Neural progenitor cell (in vitro differentiated cells): ENCODE results near the gene ENOSF1. TPM values are rescaled to one million over a fixed set of nuclear protein-coding genes. Genes with fewer than 3 reads are reported as not detected.

ENCODE experiments used
- DNase-seq: peaks from one replicate; pipeline ENCODE4 v3.0.0-alpha.2; 2016; ENCODE audit warnings: low spot score
- H2AFZ ChIP-seq: fragments of 200-600 bp; sonication (generic); replicated peaks from 2 replicates; pipeline ENCODE4 v1.6.1; 2016; ENCODE audit warnings: antibody characterized with exemption
- H3F3A ChIP-seq: fragments of 200-600 bp; sonication (generic); 2 replicates; pipeline ENCODE4 v1.6.1; 2016; ENCODE audit warnings: antibody characterized with exemption, low read depth
- H3K27ac ChIP-seq: fragments of 200-600 bp; sonication (generic); 2 replicates; pipeline ENCODE4 v1.5.1; 2016; ENCODE audit warnings: mild to moderate bottlenecking
- H3K27me3 ChIP-seq: fragments of 200-600 bp; sonication (generic); 2 replicates; pipeline ENCODE4 v1.6.1; 2016; ENCODE audit warnings: mild to moderate bottlenecking, moderate library complexity
- H3K36me3 ChIP-seq: fragments of 200-600 bp; sonication (generic); 2 replicates; pipeline ENCODE4 v1.5.1; 2016
- H3K4me1 ChIP-seq: fragments of 200-600 bp; sonication (generic); 2 replicates; pipeline ENCODE4 v1.6.1; 2016; ENCODE audit warnings: mixed run types
- H3K4me2 ChIP-seq: fragments of 200-600 bp; sonication (generic); 2 replicates; pipeline ENCODE4 v1.6.1; 2016
- H3K4me3 ChIP-seq: fragments of 200-600 bp; sonication (generic); 2 replicates; pipeline ENCODE4 v1.5.1; 2016
- H3K79me2 ChIP-seq: fragments of 200-600 bp; sonication (generic); 2 replicates; pipeline ENCODE4 v1.6.1; 2016; ENCODE audit warnings: low read depth
- H3K9ac ChIP-seq: fragments of 200-600 bp; sonication (generic); 2 replicates; pipeline ENCODE4 v1.6.1; 2016
- H3K9me3 ChIP-seq: fragments of 200-600 bp; sonication (generic); 2 replicates; pipeline ENCODE4 v1.5.1; 2016; ENCODE audit warnings: low read depth
- H4K20me1 ChIP-seq: fragments of 200-600 bp; sonication (generic); 2 replicates; pipeline ENCODE4 v1.6.1; 2016; ENCODE audit warnings: low read depth
- H3K27ac Mint-ChIP-seq: 3 replicates; pipeline ENCODE4 v1.8.0; 2021; ENCODE audit warnings: mixed read lengths
- H3K27me3 Mint-ChIP-seq: 2 replicates; pipeline ENCODE4 v1.8.0; 2022; ENCODE audit warnings: low read depth, mild to moderate bottlenecking, inconsistent platforms, moderate library complexity, mixed read lengths; ENCODE audit not compliant: insufficient read depth
- H3K36me3 Mint-ChIP-seq: 3 replicates; pipeline ENCODE4 v1.8.0; 2021; ENCODE audit warnings: mixed read lengths
- H3K4me1 Mint-ChIP-seq: 3 replicates; pipeline ENCODE4 v1.8.0; 2021; ENCODE audit warnings: mixed read lengths
- H3K4me3 Mint-ChIP-seq: 3 replicates; pipeline ENCODE4 v1.8.0; 2021; ENCODE audit warnings: mild to moderate bottlenecking, moderate library complexity, mixed read lengths
- H3K9me3 Mint-ChIP-seq: 3 replicates; pipeline ENCODE4 v1.8.0; 2020; ENCODE audit warnings: mixed read lengths
- EZH2 ChIP-seq: fragments of 200-600 bp; sonication (generic); IDR thresholded peaks from 2 replicates; pipeline ENCODE4 v1.6.1; 2017; ENCODE audit warnings: antibody characterized with exemption, mild to moderate bottlenecking, moderate library complexity
- EZH2phosphoT487 ChIP-seq: fragments of 200-600 bp; sonication (generic); IDR thresholded peaks from 2 replicates; pipeline ENCODE4 v1.6.1; 2017; ENCODE audit warnings: antibody characterized with exemption
- total RNA-seq: library from RNA; depleted of rRNA; stranded (reverse); fragments of >200 nt; gene quantifications from 2 replicates; pipeline ENCODE4 v1.2.3, GENCODE V29; 2015; ENCODE audit warnings: low replicate concordance
- TF ChIP-seq, protein P1 (sequence below): fragments of 200-600 bp; sonication (generic); IDR thresholded peaks from 2 replicates; pipeline ENCODE4 v1.5.1; 2017; ENCODE audit warnings: antibody characterized with exemption, mild to moderate bottlenecking

ENOSF1 gene
- total RNA-seq, 1 donor from 2014 or later = 29.7 TPM

DNA sequence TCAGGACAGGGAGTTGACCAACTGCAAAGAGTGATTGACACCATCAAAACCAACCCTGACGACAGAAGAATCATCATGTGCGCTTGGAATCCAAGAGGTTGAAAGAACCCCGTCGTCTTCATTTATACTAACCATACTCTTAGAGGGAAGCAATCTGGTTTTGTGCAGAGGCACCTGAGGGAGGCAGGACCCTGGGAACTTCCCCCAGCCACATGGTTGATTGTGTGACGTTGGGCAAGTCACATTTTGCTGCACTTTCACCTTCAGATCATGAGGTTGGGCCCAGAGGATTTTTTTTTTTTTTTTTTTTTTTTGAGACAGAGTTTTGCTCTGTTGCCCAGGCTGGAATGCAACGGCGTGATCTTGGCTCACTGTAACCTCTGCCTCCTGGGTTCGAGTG, 43.4 kb downstream of the ENOSF1 start:
- Histone ChIP-seq H3K36me3 (peaks cover 29% of the 10 kb centered on the region), H3K79me2 (peaks cover 12% of the 10 kb centered on the region), H3F3A (no peaks in the 10 kb centered on the region), H3K4me2 (no peak overlapping the region), H3K9me3 (no peaks in the 10 kb centered on the region), H3K9ac (no peak overlapping the region), H3K27me3 (no peaks in the 10 kb centered on the region), H3K4me1 (no peaks in the 10 kb centered on the region), H3K4me3 (no peak overlapping the region), H3K27ac (no peak overlapping the region), H2AFZ (no peak overlapping the region), H4K20me1 (no peaks in the 10 kb centered on the region)
- Mint-ChIP-seq H3K4me1 (no peaks in the 10 kb centered on the region), H3K27me3 (peaks cover 3% of the 10 kb centered on the region), H3K36me3 (peaks cover 46% of the 10 kb centered on the region), H3K9me3 (peaks cover 8% of the 10 kb centered on the region), H3K4me3 (no peak overlapping the region), H3K27ac (no peak overlapping the region)
- TF ChIP-seq, protein P1, sequence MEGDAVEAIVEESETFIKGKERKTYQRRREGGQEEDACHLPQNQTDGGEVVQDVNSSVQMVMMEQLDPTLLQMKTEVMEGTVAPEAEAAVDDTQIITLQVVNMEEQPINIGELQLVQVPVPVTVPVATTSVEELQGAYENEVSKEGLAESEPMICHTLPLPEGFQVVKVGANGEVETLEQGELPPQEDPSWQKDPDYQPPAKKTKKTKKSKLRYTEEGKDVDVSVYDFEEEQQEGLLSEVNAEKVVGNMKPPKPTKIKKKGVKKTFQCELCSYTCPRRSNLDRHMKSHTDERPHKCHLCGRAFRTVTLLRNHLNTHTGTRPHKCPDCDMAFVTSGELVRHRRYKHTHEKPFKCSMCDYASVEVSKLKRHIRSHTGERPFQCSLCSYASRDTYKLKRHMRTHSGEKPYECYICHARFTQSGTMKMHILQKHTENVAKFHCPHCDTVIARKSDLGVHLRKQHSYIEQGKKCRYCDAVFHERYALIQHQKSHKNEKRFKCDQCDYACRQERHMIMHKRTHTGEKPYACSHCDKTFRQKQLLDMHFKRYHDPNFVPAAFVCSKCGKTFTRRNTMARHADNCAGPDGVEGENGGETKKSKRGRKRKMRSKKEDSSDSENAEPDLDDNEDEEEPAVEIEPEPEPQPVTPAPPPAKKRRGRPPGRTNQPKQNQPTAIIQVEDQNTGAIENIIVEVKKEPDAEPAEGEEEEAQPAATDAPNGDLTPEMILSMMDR = no peak
- TF ChIP-seq EZH2 = no peak
- TF ChIP-seq EZH2phosphoT487 = no peak
- no peak for DNase-seq

DNA sequence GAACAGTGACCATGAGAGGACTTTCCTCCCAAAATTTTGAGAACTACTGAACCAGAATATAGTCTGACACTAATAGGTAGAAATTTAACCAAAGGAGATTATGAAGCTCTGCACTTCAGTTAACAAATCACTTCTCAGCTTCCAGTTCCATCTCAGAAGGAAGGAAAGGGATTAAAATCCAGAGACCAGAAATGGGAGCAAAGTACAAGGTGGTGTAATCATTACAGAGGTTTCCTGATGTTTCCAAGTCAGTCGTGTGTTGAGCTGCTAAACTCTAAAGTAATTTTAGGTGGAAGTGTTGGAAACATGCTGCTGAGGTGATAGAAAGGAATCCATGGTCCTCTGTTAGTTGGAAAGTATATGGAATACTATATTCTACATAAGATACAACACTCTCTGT, 44.2 kb downstream of the ENOSF1 start:
- Histone ChIP-seq H3K9ac (no peak overlapping the region), H3F3A (no peaks in the 10 kb centered on the region), H3K79me2 (peaks cover 12% of the 10 kb centered on the region), H3K4me2 (no peak overlapping the region), H2AFZ (no peak overlapping the region), H4K20me1 (no peaks in the 10 kb centered on the region), H3K9me3 (no peaks in the 10 kb centered on the region), H3K27ac (no peak overlapping the region), H3K27me3 (no peaks in the 10 kb centered on the region), H3K4me3 (no peak overlapping the region), H3K4me1 (no peaks in the 10 kb centered on the region), H3K36me3 (peaks cover 28% of the 10 kb centered on the region)
- peaks cover 8% of the 10 kb centered on the region for H3K9me3 Mint-ChIP-seq
- peaks cover 47% of the 10 kb centered on the region for H3K36me3 Mint-ChIP-seq
- no peak for DNase-seq
- no peak overlapping the region for H3K4me3 Mint-ChIP-seq
- no peaks in the 10 kb centered on the region for H3K4me1 Mint-ChIP-seq
- no peak overlapping the region for H3K27ac Mint-ChIP-seq
- peaks cover 3% of the 10 kb centered on the region for H3K27me3 Mint-ChIP-seq
- TF ChIP-seq, protein P1 = no peak

DNA sequence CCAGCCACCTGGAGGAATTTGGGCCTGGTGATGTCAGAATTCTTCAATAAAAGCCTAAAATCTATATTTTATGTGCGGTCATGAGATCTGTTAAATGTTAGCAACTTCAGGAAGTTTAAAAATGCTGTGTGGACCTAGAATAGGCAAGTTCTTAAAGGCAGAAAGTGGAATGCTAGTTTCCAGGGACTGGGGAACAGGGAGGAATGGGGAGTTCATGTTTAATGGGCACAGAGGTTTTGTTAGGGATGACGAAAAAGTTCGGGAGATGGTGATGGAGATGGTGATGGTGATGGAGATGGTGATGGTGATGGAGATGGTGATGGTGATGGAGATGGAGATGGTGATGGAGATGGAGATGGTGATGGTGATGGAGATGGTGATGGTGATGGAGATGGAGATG, 45.8 kb downstream of the ENOSF1 start:
- Histone ChIP-seq H3K9me3 (no peaks in the 10 kb centered on the region), H3F3A (no peaks in the 10 kb centered on the region), H3K27me3 (no peaks in the 10 kb centered on the region), H3K4me3 (no peak overlapping the region), H3K36me3 (peaks cover 19% of the 10 kb centered on the region), H3K4me2 (no peak overlapping the region), H3K9ac (no peak overlapping the region), H4K20me1 (no peaks in the 10 kb centered on the region), H2AFZ (no peak overlapping the region), H3K27ac (no peak overlapping the region), H3K4me1 (no peaks in the 10 kb centered on the region), H3K79me2 (peaks cover 19% of the 10 kb centered on the region)
- Mint-ChIP-seq H3K36me3 (peaks cover 53% of the 10 kb centered on the region), H3K9me3 (peaks cover 13% of the 10 kb centered on the region), H3K27ac (no peak overlapping the region), H3K4me1 (no peaks in the 10 kb centered on the region), H3K4me3 (no peak overlapping the region), H3K27me3 (peaks cover 3% of the 10 kb centered on the region)
- no peak for TF ChIP-seq EZH2phosphoT487
- TF ChIP-seq EZH2 = no peak
- TF ChIP-seq, protein P1 = no peak
- DNase-seq = no peak

DNA sequence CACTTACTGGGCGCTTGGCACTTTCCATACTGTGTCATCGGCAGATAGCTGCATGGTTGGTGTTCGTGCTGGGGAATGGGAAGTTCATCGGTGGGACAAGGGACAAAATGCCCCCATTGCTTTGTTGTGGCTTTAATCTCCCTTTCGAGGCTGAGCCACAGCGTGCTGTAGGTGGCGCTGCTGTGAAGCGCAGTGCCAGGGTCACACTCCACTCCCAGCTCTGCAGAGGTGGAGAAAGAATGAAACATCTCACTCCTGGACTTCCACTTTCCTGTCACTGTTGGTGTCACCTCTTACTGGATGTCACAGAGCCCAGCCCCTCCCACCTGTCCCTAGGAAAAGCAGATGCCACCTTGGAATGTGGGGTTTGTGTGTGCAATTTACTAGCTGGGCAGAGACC, 46.3 kb downstream of the ENOSF1 start:
- peaks cover 3% of the 10 kb centered on the region for H3K27me3 Mint-ChIP-seq
- no peak overlapping the region for H3K4me3 ChIP-seq
- no peaks in the 10 kb centered on the region for H3K4me1 Mint-ChIP-seq
- H3F3A ChIP-seq = no peaks in the 10 kb centered on the region
- H3K9ac ChIP-seq = no peak overlapping the region
- peaks cover 17% of the 10 kb centered on the region for H3K9me3 Mint-ChIP-seq
- H3K36me3 Mint-ChIP-seq = peaks cover 54% of the 10 kb centered on the region
- H3K9me3 ChIP-seq = no peaks in the 10 kb centered on the region
- peak; percentile 18 for DNase-seq
- H3K4me2 ChIP-seq = no peak overlapping the region
- peaks cover 19% of the 10 kb centered on the region for H3K36me3 ChIP-seq
- no peaks in the 10 kb centered on the region for H3K4me1 ChIP-seq
- H3K79me2 ChIP-seq = peaks cover 23% of the 10 kb centered on the region
- TF ChIP-seq, protein P1 = peak; percentile 50
- TF ChIP-seq EZH2 = no peak
- no peak overlapping the region for H3K27ac Mint-ChIP-seq
- H3K27ac ChIP-seq = no peak overlapping the region
- no peaks in the 10 kb centered on the region for H4K20me1 ChIP-seq
- no peak overlapping the region for H2AFZ ChIP-seq
- peak overlapping the region; percentile 27 for H3K4me3 Mint-ChIP-seq
- no peaks in the 10 kb centered on the region for H3K27me3 ChIP-seq
